Inflammatory macrophage treated with lipopolysaccharide for 4 hours (primary cell): ENCODE measurements around the gene DYRK3.
"Not testable (repeated sequence)": the region's sequence is repeated elsewhere in the genome, so short reads cannot be mapped to it uniquely, and the experiment has no call there.

Experiments used
- DNase-seq: peaks from one replicate; pipeline ENCODE4 v3.0.0-alpha.2; 2020

DYRK3 gene

DNA sequence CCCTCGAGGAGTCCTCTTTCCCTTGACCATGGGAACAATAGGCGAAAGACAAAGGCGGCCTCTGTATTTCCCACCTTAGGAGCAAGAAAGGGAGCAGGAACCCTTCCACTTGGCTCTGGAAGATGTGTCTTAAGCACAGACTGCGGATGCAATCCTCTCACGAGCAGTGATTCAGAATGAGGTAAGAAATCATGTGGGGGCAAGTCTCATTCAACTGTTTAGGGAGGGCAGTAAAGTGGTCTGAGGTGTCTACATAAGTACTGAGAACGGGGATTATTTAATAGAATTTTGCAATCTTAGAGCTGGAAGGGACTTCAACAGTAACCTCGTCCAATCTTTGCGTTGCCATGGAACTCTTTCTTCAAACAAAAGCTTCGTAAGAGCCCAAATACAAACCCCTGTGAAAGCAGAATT is 1.6 kb upstream of the DYRK3 start:
- peak; percentile 82 for DNase-seq

DNA sequence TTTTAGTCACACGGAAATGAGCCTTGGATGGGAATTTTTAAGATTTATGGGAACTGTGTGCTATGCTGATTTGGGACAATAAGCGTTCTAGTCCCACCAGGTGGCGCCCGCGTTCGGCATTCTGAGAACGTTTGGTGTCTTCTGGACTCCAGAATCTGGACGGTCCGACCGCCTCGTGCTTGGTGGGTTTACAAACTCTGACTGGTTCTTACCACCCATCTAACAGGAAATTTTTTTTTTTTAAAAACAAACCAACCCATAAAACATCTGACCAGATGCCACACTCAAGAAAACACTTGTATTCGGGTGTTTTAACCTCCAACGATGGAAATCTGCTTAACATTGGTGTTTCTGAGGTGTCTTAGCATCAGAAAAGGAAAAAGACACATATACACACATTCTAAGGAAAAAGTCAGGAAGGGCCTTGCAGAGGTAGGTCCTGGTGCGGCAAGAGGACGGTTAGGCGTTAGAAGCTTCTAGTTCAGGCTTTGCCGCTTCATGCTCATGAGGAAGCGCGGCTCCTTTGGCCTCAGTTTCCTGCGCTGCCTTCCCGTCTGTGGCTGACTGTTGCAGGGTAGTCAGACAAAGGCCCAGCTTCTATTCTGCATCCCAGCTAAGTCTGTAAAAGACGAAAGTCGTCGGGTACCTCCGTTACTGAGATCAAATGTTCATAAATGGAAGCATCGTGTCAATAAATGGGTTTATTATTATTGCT is 814 bp upstream of the DYRK3 start:
- peak; percentile 94 for DNase-seq

DNA sequence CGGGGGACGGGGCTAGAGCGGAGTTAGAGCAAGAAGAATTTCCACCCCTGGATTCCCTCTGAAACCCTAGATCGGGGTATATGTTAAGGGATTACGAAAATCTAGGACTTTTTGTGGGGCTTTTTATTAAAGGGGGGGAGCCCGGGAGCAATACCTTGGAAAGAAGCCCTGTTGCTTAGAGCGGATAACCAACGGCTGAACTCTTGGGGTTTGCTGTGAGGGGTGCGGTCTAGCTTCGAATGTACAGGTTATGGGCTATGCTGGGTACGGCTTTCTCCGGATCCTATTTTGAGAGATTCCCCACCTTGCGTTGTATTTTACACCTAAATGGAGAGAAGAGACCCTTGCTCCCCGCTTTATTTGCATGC is 626 bp downstream of the DYRK3 start:
- no peak for DNase-seq

DNA sequence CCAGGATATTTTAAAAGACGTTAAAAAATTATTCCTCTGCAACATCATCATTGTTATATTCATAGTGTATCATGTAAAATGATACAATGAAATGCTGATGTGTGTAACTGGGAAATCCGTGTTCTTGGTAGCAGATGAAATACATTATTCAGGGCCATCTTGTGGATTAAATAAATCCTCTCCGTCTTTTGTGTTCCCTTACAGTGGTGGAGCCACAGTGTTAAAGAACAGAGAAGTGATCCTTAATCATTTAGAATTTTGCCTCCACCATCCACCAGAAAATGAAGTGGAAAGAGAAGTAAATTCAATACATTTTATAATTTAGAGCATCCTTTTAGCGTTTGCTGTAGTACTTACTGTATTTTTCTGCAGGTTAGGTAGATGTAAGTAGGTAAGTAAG is 1.3 kb downstream of the DYRK3 start:
- no peak for DNase-seq

DNA sequence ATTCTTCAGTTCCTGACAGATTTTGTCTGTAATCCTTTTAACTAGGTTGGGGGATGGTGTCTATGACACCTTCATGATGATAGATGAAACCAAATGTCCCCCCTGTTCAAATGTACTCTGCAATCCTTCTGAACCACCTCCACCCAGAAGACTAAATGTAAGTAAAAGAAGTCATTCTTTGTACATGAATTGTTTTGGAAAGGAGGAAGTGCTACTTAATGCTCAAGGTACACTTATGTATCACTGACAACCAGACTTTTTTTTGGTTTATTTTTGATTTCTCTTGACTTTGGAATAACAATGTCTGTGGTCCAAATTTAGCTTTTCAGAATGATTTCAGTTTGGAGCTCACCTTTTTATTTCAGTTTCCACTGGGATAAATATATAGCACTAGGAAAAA is 2.3 kb downstream of the DYRK3 start:
- DNase-seq: no peak

DNA sequence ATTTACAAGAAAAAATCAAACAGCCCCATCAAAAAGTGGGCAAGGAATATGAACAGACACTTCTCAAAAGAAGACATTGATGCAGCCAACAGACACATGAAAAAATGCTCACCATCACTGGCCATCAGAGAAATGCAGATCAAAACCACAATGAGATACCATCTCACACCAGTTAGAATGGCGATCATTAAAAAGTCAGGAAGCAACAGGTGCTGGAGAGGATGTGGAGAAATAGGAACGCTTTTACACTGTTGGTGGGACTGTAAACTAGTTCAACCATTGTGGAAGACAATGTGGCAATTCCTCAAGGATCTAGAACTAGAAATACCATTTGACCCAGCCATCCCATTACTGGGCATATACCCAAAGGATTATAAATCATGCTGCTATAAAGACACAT is 6.7 kb downstream of the DYRK3 start:
- not testable (repeated sequence) for DNase-seq

DNA sequence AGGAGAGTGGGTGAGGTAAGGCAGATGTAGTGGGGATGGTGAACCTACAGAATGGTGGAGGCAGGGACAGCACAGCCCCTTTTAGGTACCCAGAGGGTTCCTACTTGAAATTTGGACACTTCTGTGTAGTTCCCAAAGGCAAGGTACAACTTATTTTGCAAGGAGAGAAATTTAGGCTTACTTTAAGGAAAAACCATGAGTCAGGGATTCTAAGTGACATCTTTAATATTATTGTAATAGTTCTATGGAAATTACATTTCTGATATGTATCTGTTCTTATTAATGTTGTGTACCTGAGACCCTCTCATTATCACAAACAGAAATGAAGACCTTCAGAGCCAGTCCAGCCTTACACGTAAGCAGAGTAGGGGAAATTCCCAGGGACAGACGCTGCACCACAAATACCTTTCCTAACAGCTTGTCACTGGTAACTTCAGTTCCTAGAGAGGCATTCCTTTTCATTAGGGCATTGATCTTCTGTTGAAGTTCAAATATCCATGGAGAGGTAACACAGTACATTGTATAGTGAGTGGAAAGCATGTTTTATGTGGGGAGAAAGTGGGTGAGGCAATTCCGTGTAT is 7.9 kb downstream of the DYRK3 start:
- DNase-seq: no peak

DNA sequence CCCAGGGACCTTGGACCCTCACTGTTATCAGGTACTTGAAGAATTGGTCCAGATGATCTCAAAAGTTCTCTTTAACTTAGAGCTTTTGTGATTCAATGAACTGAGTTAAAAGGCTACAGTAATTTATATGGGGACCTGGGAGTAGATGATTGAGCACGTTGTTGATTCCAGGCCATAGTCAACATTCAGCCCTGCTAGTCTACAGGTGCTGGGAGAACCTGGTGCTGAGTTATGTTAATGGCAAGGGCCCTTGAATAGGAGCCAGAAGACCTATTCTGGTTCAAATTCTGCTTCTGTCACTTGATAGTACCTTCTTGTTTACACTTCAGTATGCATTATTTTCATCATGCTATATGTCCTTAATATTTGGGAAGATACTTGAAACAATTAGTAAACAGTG is 11.2 kb downstream of the DYRK3 start:
- DNase-seq: no peak

DNA sequence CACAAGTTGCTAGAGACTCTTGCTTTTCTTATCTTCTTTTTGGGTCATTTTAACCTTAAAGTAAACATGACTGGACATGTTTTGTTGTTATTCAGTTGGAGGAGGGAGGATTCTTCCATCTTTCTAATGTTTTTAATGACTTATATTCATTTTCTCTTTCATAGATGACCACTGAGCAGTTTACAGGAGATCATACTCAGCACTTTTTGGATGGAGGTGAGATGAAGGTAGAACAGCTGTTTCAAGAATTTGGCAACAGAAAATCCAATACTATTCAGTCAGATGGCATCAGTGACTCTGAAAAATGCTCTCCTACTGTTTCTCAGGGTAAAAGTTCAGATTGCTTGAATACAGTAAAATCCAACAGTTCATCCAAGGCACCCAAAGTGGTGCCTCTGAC is 11.9 kb downstream of the DYRK3 start:
- DNase-seq: no peak

DNA sequence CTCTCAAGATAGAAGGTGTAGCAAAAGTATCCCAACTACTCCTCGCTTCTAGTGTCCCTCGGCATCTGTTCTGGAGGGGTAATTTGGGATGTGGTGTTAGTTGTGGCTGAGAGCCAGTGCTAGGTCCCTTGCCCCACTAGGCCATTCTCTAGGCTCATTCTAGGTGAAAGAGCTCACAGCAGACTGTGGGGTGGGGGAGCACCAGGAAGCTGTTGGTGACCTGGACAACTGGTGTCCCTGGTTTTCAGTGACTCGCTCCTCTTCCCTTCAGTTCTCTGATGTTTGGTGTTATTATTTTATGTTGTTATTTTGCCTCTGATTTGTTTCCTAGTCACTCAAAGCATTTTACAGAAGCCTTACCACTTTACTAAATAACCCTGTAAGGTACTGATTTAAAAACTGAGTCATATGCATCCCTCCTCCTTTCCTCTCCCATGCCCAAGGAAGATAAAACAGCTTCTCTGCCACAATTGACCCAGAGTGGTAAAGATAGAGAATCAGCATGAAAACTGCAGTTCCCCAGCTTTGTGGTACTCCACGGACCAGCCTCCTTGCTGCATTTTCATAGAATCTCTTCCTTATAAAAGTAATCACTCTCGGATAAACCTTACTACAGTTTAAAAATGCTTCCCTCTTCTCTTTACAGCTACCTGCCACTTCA is 14.1 kb downstream of the DYRK3 start:
- no peak for DNase-seq

DNA sequence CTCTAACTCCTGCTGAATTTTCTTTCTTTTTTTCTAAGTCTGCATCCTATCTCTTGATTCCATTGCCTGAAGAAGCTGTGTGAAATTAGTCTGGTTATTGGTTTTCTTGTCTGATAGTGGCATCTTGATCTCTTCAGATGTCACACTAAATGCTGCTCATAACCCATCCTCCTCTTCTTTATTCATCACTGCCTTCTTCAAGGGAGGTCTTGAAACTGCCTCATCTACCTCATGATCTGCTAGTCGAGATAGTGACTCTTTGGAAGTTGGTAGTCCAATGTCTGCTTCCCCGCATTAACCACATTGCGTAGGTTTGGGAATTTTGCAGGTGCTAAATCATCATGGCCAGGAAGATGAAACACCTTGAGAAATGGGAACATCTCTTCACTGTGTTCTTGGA is 15.7 kb downstream of the DYRK3 start:
- no peak for DNase-seq

DNA sequence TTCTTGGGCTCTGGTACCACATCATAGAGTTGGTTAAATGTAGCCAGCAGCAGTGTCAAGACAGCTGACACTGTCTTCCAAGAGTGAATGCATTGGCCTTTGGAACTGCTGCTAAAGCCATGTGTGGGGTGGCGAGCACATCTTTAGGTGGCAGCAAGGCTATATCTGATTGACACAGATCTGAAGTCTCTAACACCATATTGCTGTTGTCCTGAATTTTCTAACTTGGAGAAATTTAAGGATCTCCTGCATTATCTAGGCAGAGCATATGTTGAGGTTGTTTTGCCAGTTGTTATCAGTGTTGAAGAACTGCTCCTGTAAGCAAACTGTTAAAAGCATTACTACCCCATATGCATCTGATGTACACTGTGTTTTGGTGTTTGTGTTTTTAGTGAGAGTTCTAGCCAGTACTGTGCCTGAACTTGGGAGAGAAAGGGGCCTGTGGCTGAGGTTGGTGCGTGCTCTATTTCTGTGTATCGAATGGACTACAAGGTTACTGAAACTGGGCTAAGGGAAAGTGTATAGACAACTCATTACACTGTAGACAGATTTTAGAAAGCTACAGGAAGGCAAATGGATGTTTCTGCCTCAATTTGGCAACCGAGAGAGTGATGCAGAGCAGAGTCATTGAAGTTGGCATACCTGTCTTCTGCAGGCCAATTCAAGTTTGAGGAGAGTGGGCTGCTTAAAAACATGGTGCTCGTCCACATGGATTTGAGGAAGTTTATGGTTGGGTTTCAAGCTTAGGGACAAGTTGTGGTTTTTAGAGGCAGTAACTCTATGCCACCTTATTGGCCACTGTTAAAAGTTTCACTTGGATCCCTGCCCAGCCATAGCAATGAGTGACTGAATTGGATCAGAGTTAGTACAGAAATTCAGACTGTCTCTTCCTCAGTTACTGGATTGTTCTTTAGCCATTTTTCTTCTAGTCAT is 16.9 kb downstream of the DYRK3 start:
- no peak for DNase-seq

DNA sequence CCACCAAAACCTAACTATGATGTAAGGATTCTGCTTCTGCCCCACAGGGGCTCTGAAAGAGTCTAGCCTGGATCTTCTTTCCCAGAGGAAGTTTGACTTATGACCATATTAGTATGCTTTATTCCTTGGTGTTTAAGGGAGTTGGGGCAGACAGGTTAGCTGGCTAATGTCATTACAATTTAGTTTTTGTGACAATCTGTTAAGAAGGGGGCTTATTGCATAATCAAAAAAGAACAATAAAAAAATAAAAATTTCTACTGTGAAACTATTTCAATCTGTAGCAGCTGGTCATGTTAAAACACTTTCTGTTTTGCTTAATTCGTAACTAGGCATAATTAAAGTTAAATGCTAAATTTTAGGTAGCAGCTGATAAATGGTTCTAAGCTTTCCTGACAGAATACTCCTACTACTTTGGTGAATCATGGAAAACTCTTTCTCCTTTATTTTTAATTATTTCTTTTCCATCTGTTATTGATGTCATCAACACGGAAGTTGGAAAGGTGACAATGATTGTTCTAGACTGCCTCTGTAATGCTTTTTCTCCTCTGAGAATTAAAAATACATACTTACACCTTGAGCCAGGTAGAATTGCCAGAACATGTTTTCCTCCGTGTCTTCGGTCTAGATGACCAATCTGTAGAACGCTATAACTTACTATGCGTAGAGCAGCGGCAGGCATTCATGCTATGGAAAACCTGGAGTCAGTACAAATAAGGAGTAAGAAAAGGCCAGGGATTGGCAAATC is 18.6 kb downstream of the DYRK3 start:
- DNase-seq: no peak

DNA sequence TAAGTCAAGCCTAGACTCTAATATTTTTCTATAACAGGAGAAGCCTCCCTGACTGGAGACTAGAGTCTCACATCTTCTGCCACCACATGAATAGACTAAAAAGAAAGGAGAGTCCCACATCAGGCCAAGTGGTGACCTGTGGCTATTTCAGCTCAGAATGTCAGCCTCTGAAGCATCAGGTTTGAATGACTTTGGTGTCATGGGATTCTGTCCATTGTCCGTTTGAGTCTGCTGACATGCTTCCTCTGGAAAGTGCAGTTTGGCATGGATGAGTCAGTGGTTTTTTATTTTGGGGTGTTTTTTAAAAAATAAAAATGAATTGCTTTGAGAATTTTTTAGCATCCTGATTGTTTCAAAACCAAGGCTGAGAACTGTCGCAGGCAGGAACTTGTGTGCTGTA is 19.5 kb downstream of the DYRK3 start:
- DNase-seq: peak; percentile 37

DNA sequence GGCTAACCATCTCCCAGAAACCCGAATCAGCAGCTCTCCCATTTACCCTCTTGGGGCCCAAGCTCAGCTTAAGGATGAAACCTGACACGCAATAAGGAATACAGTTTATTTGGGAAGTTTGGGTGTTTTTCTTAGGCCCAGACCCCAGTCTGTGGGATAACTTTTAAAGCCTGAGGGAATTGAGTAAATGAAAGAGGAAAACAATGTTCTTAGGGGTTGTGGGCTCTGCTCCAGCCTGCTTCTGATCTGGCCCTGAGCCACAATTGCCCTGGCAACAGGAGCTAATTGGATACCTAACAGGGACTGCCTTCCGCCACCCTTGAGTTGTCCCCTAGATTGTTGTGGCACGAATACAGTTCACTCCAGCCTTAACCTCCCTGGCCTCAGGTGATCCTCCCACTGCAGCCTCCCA is 20.1 kb downstream of the DYRK3 start:
- no peak for DNase-seq

DNA sequence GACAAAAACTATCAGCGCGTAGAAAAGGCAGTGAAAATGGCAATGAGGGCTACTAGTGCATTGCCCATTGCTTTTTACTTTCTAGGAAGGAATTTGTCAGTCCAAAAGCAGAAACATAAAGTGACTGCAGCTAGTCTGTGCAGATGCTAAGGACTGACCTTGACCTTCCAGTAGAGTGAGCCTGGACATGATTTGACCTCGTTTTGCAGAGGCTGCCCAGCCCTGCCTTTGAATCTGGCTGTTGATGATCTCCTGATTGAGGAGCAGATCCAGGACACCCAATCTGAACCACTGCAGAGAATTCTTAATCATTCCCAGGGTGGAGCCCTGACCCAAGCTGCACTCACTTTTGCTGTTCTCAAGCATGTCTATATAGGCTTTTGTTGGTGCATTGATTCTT is 21.6 kb downstream of the DYRK3 start:
- DNase-seq: no peak

DNA sequence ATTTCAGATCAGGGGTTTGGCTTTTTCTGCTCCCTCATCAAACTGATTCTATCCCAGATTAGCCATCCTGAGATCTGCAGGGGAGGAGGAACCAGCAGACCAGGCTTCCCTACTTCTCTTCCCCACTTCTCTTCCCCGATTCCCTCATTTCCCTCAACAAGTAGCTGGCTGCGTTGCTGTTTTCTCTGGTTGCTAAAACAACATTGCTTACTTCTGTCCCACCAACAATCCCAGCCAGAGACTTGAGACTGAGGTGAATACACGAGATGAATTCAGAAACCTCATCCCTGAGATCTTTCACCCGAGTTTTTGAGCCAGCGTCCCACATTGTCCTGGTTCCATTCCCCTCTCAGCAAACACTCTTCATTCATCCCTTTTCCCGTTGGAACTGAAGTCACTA is 22.4 kb downstream of the DYRK3 start:
- DNase-seq: no peak

DNA sequence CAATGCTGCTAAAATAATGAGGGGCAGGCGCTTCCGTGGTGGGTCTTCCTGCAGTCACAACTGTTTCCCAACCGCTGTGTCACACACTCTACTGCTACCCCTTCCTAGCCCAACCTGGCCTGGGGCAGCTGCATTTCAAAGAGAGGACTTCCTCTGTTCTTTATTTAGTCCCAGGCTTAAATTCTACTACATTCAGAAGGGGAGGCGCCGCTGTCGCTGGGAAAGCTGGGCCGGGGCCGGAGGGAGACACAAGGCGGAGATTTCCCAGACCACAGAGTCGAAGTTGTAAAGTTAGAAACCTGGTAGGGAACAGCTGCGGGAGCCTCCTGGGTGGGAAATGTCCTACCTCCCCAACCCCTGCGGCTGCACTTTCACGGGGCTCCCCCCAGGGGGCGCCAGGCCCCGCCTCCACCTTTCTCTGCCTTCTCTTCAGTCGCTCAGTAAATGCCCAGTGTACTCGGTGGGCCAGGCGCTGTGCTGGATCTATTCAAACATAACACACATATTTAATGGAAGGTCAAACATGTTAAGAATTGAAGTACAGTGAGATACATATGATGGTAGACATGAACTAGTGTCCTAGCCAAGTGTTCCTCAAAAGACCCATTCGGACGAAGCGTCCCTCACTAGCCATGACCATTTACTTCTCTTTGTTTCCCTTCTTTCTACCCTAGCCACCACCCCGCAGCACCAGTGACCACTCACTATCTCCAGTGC is 23.1 kb downstream of the DYRK3 start:
- DNase-seq: no peak

DNA sequence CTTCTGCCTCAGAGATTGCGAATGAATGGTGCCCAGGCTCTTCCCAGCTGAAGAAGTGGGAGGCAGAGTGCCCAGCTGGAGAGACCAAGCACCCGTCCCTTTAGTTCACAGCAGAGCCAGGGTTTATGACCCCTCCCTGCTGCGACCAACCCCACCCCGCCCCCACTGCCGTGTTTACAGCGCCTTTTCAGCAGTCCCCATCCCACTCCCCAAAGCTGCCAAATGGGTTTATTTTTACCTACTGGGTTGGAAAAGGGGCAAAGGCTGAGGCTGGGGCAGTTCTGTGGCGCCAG is 23.6 kb downstream of the DYRK3 start:
- DNase-seq: no peak

DNA sequence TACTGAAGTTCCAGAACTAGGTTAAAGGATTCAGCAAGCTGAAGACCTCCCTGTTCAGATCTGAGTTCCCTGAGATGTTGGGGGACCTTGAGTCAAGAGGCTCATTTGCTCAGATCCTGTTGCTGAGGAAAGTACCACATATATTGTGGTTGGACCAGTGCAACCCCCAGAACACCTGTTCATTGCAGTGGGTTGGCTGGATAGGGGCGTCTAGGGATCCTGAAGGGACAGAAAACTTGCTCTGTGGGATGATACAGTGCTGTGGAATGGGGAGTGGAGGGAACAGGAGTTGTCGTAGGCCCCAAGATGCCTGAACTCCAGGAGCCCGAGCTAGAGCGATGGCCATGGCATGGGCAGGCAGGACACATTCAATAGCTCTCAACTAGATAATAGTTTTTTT is 24.8 kb downstream of the DYRK3 start:
- DNase-seq: no peak

DNA sequence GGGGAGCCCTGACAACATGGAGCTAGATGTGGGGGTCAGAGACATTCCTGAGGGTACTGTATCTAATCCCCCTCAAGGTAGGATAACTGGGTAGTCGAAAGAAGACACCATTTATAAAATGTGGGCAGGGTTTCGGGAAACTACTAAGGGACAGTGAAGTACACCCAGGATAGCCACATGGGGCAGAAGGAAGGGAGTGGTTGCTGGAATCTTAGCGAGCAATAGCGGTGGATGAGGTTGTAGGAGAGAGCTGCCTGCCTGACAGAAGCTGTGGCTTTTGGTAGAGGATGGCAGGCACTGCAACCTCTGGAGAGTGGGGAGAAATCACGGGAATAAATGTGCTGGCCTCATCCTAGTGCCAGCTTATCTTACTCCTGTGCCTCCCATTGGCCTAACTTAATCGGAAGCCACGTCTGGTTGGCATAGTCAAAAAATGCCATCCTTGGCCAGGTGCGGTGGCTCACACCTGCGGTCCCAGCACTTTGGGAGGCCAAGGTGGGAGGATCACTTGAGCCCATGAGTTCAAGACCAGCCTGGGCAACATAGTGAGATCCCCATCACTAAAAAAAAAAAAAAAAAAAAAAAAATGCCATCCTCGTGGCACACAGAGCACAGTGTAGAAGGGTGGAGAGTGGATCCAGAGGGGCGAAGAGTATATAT is 26.0 kb downstream of the DYRK3 start:
- DNase-seq: no peak
